GM12864 (cell line): ENCODE results near the gene TMED10.
"Not testable (repeated sequence)": the region's sequence is repeated elsewhere in the genome, so short reads cannot be mapped to it uniquely, and the experiment has no call there.

ENCODE experiments used
- DNase-seq: peaks from one replicate; pipeline ENCODE4 v3.0.0-alpha.2; 2011; ENCODE audit warnings: low read depth
- H3K4me3 ChIP-seq: 2 replicates; pipeline ENCODE4 v1.5.1; 2011; ENCODE audit warnings: mild to moderate bottlenecking, low read depth, low read length, control low read depth
- TF ChIP-seq, protein P1 (sequence below): IDR thresholded peaks from 2 replicates; pipeline ENCODE4 v1.5.1; 2011; ENCODE audit warnings: low read depth, mild to moderate bottlenecking, moderate library complexity, low read length, control low read depth, inconsistent platforms; ENCODE audit errors: missing control alignments

The TMED10 gene

DNA sequence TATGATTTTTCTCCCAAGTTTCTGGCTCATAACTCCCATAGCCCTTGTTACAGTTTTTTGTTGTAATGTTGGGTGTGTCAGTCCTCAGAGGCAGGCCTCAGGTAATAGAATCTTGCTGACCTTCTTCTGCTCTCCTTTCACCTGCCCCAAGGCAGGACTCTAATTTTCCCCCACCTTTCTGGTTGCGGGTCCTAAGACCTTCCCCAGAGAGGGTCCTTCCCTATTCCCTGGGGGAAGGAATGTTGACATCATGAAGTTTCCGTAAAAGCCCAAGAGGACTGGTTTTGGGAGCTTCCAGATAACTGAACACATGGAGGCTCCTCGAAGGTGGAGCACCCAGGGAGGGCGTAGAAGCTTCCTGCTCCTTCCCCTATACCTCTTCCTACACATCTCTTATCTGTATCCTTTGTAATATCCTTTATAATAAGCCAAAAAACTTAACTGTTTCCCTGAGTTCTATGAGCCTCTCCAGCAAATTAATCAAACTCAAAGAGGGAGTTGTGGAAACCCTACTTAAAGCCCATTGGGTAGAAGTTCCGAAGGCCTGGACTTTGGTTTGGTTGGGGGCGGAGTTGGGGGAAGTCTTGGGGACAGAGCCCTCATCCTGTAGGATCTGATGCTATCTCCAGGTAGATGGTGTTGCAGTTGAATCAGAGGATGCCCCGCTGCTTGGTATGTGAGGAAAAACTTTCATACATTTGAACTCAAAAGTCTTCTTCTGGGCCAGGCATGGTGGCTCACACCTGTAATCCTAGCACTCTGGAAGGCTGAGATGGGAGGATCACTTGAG, 9.0 kb upstream of the TMED10 start:
- H3K4me3 ChIP-seq = no peak overlapping the region
- no peak for DNase-seq
- TF ChIP-seq, protein P1, sequence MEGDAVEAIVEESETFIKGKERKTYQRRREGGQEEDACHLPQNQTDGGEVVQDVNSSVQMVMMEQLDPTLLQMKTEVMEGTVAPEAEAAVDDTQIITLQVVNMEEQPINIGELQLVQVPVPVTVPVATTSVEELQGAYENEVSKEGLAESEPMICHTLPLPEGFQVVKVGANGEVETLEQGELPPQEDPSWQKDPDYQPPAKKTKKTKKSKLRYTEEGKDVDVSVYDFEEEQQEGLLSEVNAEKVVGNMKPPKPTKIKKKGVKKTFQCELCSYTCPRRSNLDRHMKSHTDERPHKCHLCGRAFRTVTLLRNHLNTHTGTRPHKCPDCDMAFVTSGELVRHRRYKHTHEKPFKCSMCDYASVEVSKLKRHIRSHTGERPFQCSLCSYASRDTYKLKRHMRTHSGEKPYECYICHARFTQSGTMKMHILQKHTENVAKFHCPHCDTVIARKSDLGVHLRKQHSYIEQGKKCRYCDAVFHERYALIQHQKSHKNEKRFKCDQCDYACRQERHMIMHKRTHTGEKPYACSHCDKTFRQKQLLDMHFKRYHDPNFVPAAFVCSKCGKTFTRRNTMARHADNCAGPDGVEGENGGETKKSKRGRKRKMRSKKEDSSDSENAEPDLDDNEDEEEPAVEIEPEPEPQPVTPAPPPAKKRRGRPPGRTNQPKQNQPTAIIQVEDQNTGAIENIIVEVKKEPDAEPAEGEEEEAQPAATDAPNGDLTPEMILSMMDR = no peak

DNA sequence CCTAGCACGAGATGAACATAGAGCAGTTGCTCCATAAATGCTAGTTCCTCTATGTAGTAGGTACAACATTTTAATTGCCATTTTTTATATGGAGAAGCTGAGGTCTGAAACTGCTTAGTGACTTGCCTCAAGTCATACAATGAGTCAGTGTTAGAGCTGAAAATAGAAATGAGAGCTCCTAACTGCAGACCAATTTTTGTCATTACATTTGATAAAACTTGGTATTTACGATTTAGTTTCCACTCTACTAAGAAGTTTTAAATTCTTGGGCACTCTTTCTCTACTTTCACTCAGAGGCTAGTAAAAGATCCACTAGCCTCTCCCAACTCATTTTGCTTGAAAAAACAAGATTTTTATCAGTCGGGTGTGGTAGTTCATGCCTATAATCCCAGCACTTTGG, 8.1 kb upstream of the TMED10 start:
- no peak overlapping the region for H3K4me3 ChIP-seq
- TF ChIP-seq, protein P1 = no peak
- no peak for DNase-seq

DNA sequence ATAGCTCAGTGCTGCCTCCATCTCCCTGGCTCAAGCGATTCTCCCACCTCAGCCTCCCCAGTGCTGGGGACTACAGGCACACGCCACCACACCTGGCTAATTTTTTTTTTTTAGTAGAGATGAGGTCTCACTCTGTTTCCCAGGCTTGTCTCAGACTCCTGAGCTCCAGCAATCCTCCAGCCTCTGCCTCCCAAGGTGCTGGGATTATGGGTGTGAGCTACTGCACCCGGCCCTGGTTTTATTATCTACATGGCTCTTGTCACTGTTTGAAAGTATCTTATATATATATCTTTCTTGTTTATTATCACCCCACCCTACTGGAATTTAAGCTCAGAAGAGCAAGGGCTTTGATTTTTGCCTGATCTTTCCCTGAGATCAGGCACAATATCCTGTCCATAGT, 7.6 kb upstream of the TMED10 start:
- DNase-seq = no peak
- no peak overlapping the region for H3K4me3 ChIP-seq
- TF ChIP-seq, protein P1 = no peak

DNA sequence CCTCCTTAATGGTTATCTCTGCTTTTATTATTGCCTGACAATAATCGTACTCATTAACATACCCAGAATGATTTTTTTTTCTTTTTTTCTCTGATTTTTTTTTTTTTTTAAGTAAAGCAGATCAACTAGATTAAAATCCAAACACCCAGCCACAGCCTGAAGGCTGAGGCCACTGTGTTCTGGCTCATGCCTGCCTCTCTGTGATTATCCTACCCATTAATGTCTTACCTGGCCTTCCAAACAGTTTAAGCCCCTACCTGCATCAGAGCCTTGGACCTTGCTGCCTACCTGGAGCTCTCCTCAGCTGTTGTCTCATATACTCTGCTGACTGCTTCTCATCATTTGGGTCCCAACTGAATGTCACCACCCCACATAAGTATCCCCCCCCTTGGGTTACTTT, 6.8 kb upstream of the TMED10 start:
- TF ChIP-seq, protein P1 = no peak
- H3K4me3 ChIP-seq = no peak overlapping the region
- DNase-seq = no peak

DNA sequence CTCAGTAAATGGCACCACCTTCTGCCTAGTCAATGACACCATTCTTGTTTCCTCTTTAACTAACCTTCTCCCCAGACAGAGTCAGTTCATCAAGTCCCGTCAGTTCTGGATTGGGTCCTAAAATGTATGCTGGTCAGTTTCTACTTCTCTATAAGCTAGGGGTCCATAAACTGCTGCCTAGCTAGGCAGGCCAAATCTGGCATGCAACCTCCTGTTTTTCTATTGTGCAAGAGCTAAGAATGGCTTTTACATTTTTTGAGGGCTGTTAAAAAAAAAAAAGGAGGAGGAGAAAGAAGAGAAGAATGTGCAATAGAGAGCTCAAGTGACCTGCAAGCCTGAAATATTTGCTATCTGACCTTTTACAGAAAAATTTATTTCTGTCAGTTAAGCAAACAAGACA, 6.4 kb upstream of the TMED10 start:
- TF ChIP-seq, protein P1 = no peak
- no peak for DNase-seq
- no peak overlapping the region for H3K4me3 ChIP-seq

DNA sequence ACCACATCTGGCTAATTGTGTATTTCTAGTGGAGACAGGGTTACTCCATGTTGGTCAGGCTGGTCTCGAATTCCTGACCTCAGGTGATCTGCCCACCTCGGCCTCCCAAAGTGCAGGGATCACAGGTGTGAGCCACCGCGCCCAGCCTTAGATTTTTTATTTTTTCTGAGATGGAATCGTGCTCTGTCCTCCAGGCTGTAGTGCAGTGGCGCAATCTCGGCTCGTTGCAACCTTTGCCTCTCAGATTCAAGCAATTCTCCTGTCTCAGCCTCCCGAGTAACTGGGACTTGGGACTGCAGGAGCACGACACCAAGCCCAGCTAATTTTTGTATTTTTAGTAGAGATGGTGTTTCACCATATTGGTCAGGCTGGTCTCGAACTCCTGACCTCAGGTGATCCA, 5.8 kb upstream of the TMED10 start:
- not testable (repeated sequence) for H3K4me3 ChIP-seq, DNase-seq

DNA sequence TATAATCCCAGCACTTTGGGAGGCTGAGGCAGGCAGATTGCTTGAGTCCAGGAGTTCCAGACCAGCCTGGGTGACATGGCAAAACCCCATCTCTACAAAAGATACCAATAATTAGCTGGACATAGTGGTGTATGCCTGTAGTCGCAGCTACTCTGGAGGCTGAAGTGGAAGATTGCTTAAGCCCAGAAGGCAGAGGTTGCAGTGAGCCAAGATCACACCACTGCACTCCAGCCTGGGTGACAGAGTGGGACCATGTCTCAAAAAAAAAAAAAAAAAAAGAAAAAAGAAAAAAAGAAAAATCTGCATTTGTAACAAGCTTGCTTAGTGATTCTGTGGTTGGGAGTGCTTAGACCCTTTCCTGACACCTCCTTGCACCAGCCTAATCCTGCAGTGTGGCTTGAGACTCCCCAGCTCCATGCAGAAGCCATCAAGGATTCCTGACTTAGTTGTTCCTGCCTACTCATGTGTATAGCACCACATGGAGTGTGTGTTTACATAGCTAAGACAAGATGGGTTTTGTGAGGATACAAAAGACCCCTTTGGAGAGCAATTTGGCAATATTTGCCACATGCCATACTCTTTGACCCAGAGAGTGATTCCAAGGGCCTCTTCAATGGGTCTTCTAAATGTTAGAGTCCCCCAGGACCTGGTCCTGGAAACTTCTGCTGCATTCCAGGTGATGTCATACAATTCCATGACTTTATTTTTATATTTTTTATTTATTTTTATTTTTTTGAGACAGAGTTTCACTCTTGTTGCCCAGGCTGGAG, 5.1 kb upstream of the TMED10 start:
- H3K4me3 ChIP-seq = no peak overlapping the region
- DNase-seq = no peak
- TF ChIP-seq, protein P1 = no peak
